T-cell (primary cell): Measurements from ENCODE around the gene TBCEL. TPM values are rescaled to one million over a fixed set of nuclear protein-coding genes. Genes with fewer than 3 reads are reported as not detected.
"Not testable (repeated sequence)": the region's sequence is repeated elsewhere in the genome, so short reads cannot be mapped to it uniquely, and the experiment has no call there.

Experiments
- ATAC-seq, 4 experiments: fragments of 200-7000 bp in 3 of 4; fragments of 150-1000 bp in 1 of 4; cut with Tn5 transposase; replicated peaks in 1 of 4; 1 replicate in 3 of 4; 2 replicates in 1 of 4; pipeline ENCODE4 v1.10.0; 2021; ENCODE audit warnings: moderate library complexity in 3 of 4, mild to moderate bottlenecking in 2 of 4, moderate number of reproducible peaks in 1 of 4
- CTCF ChIA-PET, 2 donors: fragments of 300-600 bp; sonication (Branson Sonifier 250); formaldehyde crosslinking; loops; one replicate each; lab custom pipeline; 2022; ENCODE audit warnings: antibody characterized with exemption in 2 of 2; lab: Charles Lee
- POLR2A ChIA-PET, 2 donors: fragments of 300-600 bp; sonication (Branson Sonifier 250); formaldehyde crosslinking; loops; one replicate each; lab custom pipeline; 2022; ENCODE audit warnings: antibody characterized with exemption in 2 of 2; lab: Charles Lee
- DNase-seq, 35 experiments: peaks; one replicate each; pipeline versions ENCODE4 v3.0.0 to v3.0.0-alpha.2; 2013 to 2023
- H3K27ac ChIP-seq: one replicate; pipeline ENCODE4 v1.5.1; 2013; ENCODE audit warnings: low read length
- H3K27me3 ChIP-seq, 2 experiments: replicated peaks in 1 of 2; 1 replicate in 1 of 2; 2 replicates in 1 of 2; pipeline versions ENCODE4 v1.6.1 to v1.7.0; 2013; ENCODE audit warnings: low read length in 1 of 2, mixed read lengths in 1 of 2; ENCODE audit not compliant: control insufficient read depth in 2 of 2, insufficient read depth in 2 of 2; ENCODE audit errors: extremely low read depth in 1 of 2
- H3K36me3 ChIP-seq, 2 donors: 1 replicate in 1 of 2; 2 replicates in 1 of 2; pipeline versions ENCODE4 v1.6.1 to v1.7.0; 2013; ENCODE audit warnings: low read length in 1 of 2; ENCODE audit not compliant: control insufficient read depth in 2 of 2, insufficient read depth in 1 of 2; ENCODE audit errors: extremely low read depth in 1 of 2
- H3K4me1 ChIP-seq, 2 experiments: 1 replicate in 1 of 2; 2 replicates in 1 of 2; pipeline versions ENCODE4 v1.6.1 to v1.7.0; 2013; ENCODE audit warnings: low read length in 2 of 2, mixed read lengths in 1 of 2; ENCODE audit not compliant: insufficient read depth in 2 of 2, control insufficient read depth in 1 of 2; ENCODE audit errors: extremely low read depth in 1 of 2
- H3K4me3 ChIP-seq, 2 donors: 1 replicate in 1 of 2; 2 replicates in 1 of 2; pipeline versions ENCODE4 v1.5.1 to v1.7.0; 2013; ENCODE audit warnings: mild to moderate bottlenecking in 2 of 2, low read length in 1 of 2, moderate library complexity in 1 of 2; ENCODE audit not compliant: control insufficient read depth in 1 of 2; ENCODE audit errors: extremely low read depth in 1 of 2
- H3K9me3 ChIP-seq: 2 replicates; pipeline ENCODE4 v1.7.0; 2013
- H3K27ac Mint-ChIP-seq, 2 donors: one replicate each; pipeline ENCODE4 v1.8.0; 2020 to 2021; ENCODE audit warnings: mild to moderate bottlenecking in 2 of 2, mixed read lengths in 2 of 2
- H3K27me3 Mint-ChIP-seq, 2 donors: one replicate each; pipeline ENCODE4 v1.8.0; 2021 to 2022; ENCODE audit warnings: mixed read lengths in 2 of 2
- H3K36me3 Mint-ChIP-seq: one replicate; pipeline ENCODE4 v1.8.0; 2021; ENCODE audit warnings: mixed read lengths
- H3K4me1 Mint-ChIP-seq, 3 donors: one replicate each; pipeline ENCODE4 v1.8.0; 2020 to 2022; ENCODE audit warnings: mixed read lengths in 3 of 3, mild to moderate bottlenecking in 1 of 3
- H3K4me3 Mint-ChIP-seq, 3 donors: one replicate each; pipeline ENCODE4 v1.8.0; 2020 to 2022; ENCODE audit warnings: mild to moderate bottlenecking in 3 of 3, mixed read lengths in 3 of 3, moderate library complexity in 3 of 3
- H3K9me3 Mint-ChIP-seq, 3 donors: one replicate each; pipeline ENCODE4 v1.8.0; 2020 to 2022; ENCODE audit warnings: mixed read lengths in 3 of 3
- WGBS: methylation state at CpG from one replicate; pipeline ENCODE4 v1.1.5; 2013; ENCODE audit warnings: missing lambda C conversion rate; ENCODE audit not compliant: insufficient coverage; 5-methylcytosine and 5-hydroxymethylcytosine counted together
- total RNA-seq, 35 experiments: library from RNA in 6 of 35; stranded (reverse) in 6 of 35; fragments of 120-200 nt in 1 of 35; gene quantifications; one replicate each; pipeline versions ENCODE4 v1.2.1 to v1.2.4 and lab custom pipeline; 2013 to 2026

Gene TBCEL
- total RNA-seq, 5 donors from 2014 or later (not counting 1 experiment from before 2014, with no cell fraction given): 16.0 to 26.4 (median 19.0) TPM

- Mint-ChIP-seq H3K27ac (no peak overlapping the region), H3K27me3 (peaks cover 7 to 13% of the 10 kb centered on the region in 2 donors), H3K4me1 (peaks cover 0 to 7% (median 3%) of the 10 kb centered on the region in 3 donors), H3K9me3 (no peaks in the 10 kb centered on the region), H3K36me3 (no peaks in the 10 kb centered on the region), H3K4me3 (no peak overlapping the region)
- CTCF ChIA-PET: interaction anchor here in 1 of 2 donors (0.6 kb wide), 1 partner anchor 782 kb away, joined by 5 read pairs; no protein-coding TSS in a partner anchor
- H3K27ac ChIP-seq: no peak overlapping the region
- no peak overlapping the region for H3K4me3 ChIP-seq
- ATAC-seq (no peak), DNase-seq (no peak)
- H3K9me3 ChIP-seq: no peaks in the 10 kb centered on the region
- no peaks in the 10 kb centered on the region for H3K36me3 ChIP-seq
- no peaks in the 10 kb centered on the region for H3K4me1 ChIP-seq
- POLR2A ChIA-PET: no interaction called here
- WGBS: 48% methylated on average over 4 of the region's 9 CpGs
- H3K27me3 ChIP-seq: peaks cover 2 to 13% of the 10 kb centered on the region in 2 experiments
Observed at GRCh38 chr11:121113611-121114010, 89.7 kb downstream of the TBCEL start.

- H3K9me3 Mint-ChIP-seq, H3K36me3 ChIP-seq, POLR2A ChIA-PET, H3K27ac ChIP-seq, H3K9me3 ChIP-seq, H3K4me3 Mint-ChIP-seq, DNase-seq, H3K4me3 ChIP-seq, H3K27ac Mint-ChIP-seq, ATAC-seq, H3K4me1 Mint-ChIP-seq, H3K4me1 ChIP-seq, H3K36me3 Mint-ChIP-seq: not testable (repeated sequence)
- CTCF ChIA-PET: interaction anchor here (0.6 kb wide), 2 partner anchors 258 to 452 kb away, joined by 5 to 8 read pairs; no protein-coding TSS in a partner anchor
- 100% methylated on average over 1 of the region's 1 CpG for WGBS
- H3K27me3 Mint-ChIP-seq: peaks cover 4 to 13% of the 10 kb centered on the region in 2 donors
- H3K27me3 ChIP-seq: peaks cover 2 to 13% of the 10 kb centered on the region in 2 experiments
Observed at GRCh38 chr11:121115024-121115423, 91.1 kb downstream of the TBCEL start.

GRCh38 chr11:121117788-121118187 lies 93.9 kb downstream of the TBCEL start:
- 63% methylated on average over 6 of the region's 6 CpGs for WGBS
- POLR2A ChIA-PET: no interaction called here
- peaks cover 0 to 12% of the 10 kb centered on the region in 2 experiments for H3K27me3 ChIP-seq
- H3K4me1 ChIP-seq: no peaks in the 10 kb centered on the region
- H3K27ac ChIP-seq: no peak overlapping the region
- no peak overlapping the region for H3K27ac Mint-ChIP-seq
- no peaks in the 10 kb centered on the region for H3K9me3 ChIP-seq
- DNase-seq (no peak), ATAC-seq (no peak)
- H3K9me3 Mint-ChIP-seq: peaks cover 0 to 12% (median 0%) of the 10 kb centered on the region in 3 donors
- H3K4me1 Mint-ChIP-seq: peaks cover 0 to under 1% (median 0%) of the 10 kb centered on the region in 3 donors
- CTCF ChIA-PET: no interaction called here
- H3K4me3 Mint-ChIP-seq: no peak overlapping the region
- H3K4me3 ChIP-seq: no peak overlapping the region
- H3K27me3 Mint-ChIP-seq: peaks cover 0 to 2% of the 10 kb centered on the region in 2 donors
- no peaks in the 10 kb centered on the region for H3K36me3 ChIP-seq
- H3K36me3 Mint-ChIP-seq: no peaks in the 10 kb centered on the region

GRCh38 chr11:121119440-121119839 lies 95.5 kb downstream of the TBCEL start:
- Mint-ChIP-seq H3K36me3 (no peaks in the 10 kb centered on the region), H3K9me3 (peaks cover 0 to 22% (median 2%) of the 10 kb centered on the region in 3 donors), H3K4me1 (no peaks in the 10 kb centered on the region), H3K27ac (no peak overlapping the region), H3K27me3 (no peaks in the 10 kb centered on the region), H3K4me3 (no peak overlapping the region)
- no peak for ATAC-seq
- ChIA-PET CTCF (no interaction called here), POLR2A (no interaction called here)
- H3K27ac ChIP-seq: no peak overlapping the region
- no peak overlapping the region for H3K4me3 ChIP-seq
- peaks cover 0 to 4% of the 10 kb centered on the region in 2 experiments for H3K27me3 ChIP-seq
- 83% methylated on average over 1 of the region's 1 CpG for WGBS
- no peaks in the 10 kb centered on the region for H3K4me1 ChIP-seq
- no peak for DNase-seq
- no peaks in the 10 kb centered on the region for H3K36me3 ChIP-seq
- no peaks in the 10 kb centered on the region for H3K9me3 ChIP-seq

GRCh38 chr11:121122328-121122727 lies 98.4 kb downstream of the TBCEL start:
- Mint-ChIP-seq H3K36me3 (no peaks in the 10 kb centered on the region), H3K4me1 (no peaks in the 10 kb centered on the region), H3K27me3 (no peaks in the 10 kb centered on the region), H3K27ac (no peak overlapping the region), H3K9me3 (peaks cover 0 to 22% (median 2%) of the 10 kb centered on the region in 3 donors), H3K4me3 (no peak overlapping the region)
- Histone ChIP-seq H3K27ac (no peak overlapping the region), H3K4me1 (no peaks in the 10 kb centered on the region), H3K9me3 (no peaks in the 10 kb centered on the region), H3K36me3 (no peaks in the 10 kb centered on the region), H3K4me3 (no peak overlapping the region), H3K27me3 (peaks cover 0 to 9% of the 10 kb centered on the region in 2 experiments)
- ChIA-PET POLR2A (no interaction called here), CTCF (no interaction called here)
- no CpG with 5 or more reads among the region's 3 CpGs for WGBS
- ATAC-seq: no peak
- no peak for DNase-seq

GRCh38 chr11:121123496-121124069 lies 99.7 kb downstream of the TBCEL start:
- Mint-ChIP-seq H3K36me3 (no peaks in the 10 kb centered on the region), H3K27ac (no peak overlapping the region), H3K4me1 (no peaks in the 10 kb centered on the region), H3K4me3 (no peak overlapping the region), H3K9me3 (peaks cover 0 to 22% (median 2%) of the 10 kb centered on the region in 3 donors), H3K27me3 (peaks cover 0 to 3% of the 10 kb centered on the region in 2 donors)
- Histone ChIP-seq H3K4me1 (no peaks in the 10 kb centered on the region), H3K27ac (no peak overlapping the region), H3K9me3 (no peaks in the 10 kb centered on the region), H3K4me3 (no peak overlapping the region), H3K27me3 (peaks cover 0 to 9% of the 10 kb centered on the region in 2 experiments), H3K36me3 (no peaks in the 10 kb centered on the region)
- 87% methylated on average over 4 of the region's 6 CpGs for WGBS
- DNase-seq (no peak), ATAC-seq (no peak)
- ChIA-PET POLR2A (no interaction called here), CTCF (no interaction called here)
